Lung (tissue), 12 donors: Measurements from ENCODE around the gene MYH11. TPM values are rescaled to one million over a fixed set of nuclear protein-coding genes. Genes with fewer than 3 reads are reported as not detected.
A peak's percentile ranks its signal among the peaks of the same experiment; 100 is the strongest.

Source experiments
- ATAC-seq: fragments of 200-7000 bp; cut with Tn5 transposase; one replicate; pipeline ENCODE4 v1.9.1; 2020; ENCODE audit warnings: moderate number of reproducible peaks; ENCODE audit not compliant: insufficient read depth, low FRiP score
- DNase-seq, 3 donors: peaks; one replicate each; pipeline ENCODE4 v3.0.0-alpha.2; 2013 to 2017
- H3K27ac ChIP-seq, 2 donors: one replicate each; pipeline ENCODE4 v1.5.1; 2013; ENCODE audit warnings: mild to moderate bottlenecking in 2 of 2, moderate library complexity in 2 of 2, control low read depth in 1 of 2, inconsistent platforms in 1 of 2, low read depth in 1 of 2, low read length in 1 of 2
- H3K27me3 ChIP-seq, 3 donors: one replicate each; pipeline ENCODE4 v1.5.1; 2013; ENCODE audit warnings: low read length in 2 of 3; ENCODE audit not compliant: control insufficient read depth in 3 of 3, insufficient read depth in 3 of 3
- H3K36me3 ChIP-seq, 4 donors: one replicate each; pipeline ENCODE4 v1.5.1; 2013; ENCODE audit warnings: low read length in 4 of 4, mild to moderate bottlenecking in 1 of 4, moderate library complexity in 1 of 4; ENCODE audit not compliant: control insufficient read depth in 4 of 4, insufficient read depth in 4 of 4
- H3K4me1 ChIP-seq, 5 donors: one replicate each; pipeline ENCODE4 v1.5.1; 2013; ENCODE audit warnings: low read length in 5 of 5, mild to moderate bottlenecking in 2 of 5, moderate library complexity in 1 of 5; ENCODE audit not compliant: control insufficient read depth in 5 of 5, insufficient read depth in 5 of 5
- H3K4me3 ChIP-seq: one replicate; pipeline ENCODE4 v1.5.1; 2013; ENCODE audit warnings: mild to moderate bottlenecking, control low read depth, moderate library complexity
- H3K9ac ChIP-seq, 2 donors: one replicate each; pipeline ENCODE4 v1.5.1; 2013; ENCODE audit warnings: low read length in 2 of 2, control low read depth in 1 of 2; ENCODE audit not compliant: insufficient read depth in 1 of 2
- H3K9me3 ChIP-seq, 4 donors: one replicate each; pipeline ENCODE4 v1.5.1; 2013; ENCODE audit warnings: low read length in 3 of 4, mild to moderate bottlenecking in 1 of 4, moderate library complexity in 1 of 4; ENCODE audit not compliant: control insufficient read depth in 4 of 4, insufficient read depth in 3 of 4
- CTCF ChIP-seq: IDR thresholded peaks from 2 replicates; pipeline ENCODE4 v1.5.1; 2012; ENCODE audit warnings: mild to moderate bottlenecking; ENCODE audit errors: control extremely low read depth, extremely low read depth
- WGBS, 2 donors: extraction: QIAGEN DNeasy Blood & Tissue Kit; methylation state at CpG; one replicate each; pipeline ENCODE4 v1.1.7; 2013; 5-methylcytosine and 5-hydroxymethylcytosine counted together
- polyA plus RNA-seq, 2 donors: library from polyadenylated mRNA; stranded (reverse); fragments of 200-250 nt; gene quantifications; one replicate each; pipeline ENCODE4 v1.2.1, GENCODE V29; 2013
- total RNA-seq, 2 donors: library from RNA; depleted of rRNA in 1 of 2; stranded (reverse); fragments of >200 nt in 1 of 2; gene quantifications; one replicate each; pipeline ENCODE4 v1.2.1, GENCODE V29; 2014 to 2021
- donor health status: control.
- donor health status: control.
- donor health status: Bipolar disorder and iron deficiency.
- donor health status: healthy.
- donor health status: DM: yes; HTN: yes; CAD: no.

Gene MYH11
- total and polyA plus RNA-seq, 4 donors, result 25.7 to 146 (median 55.0) TPM

GRCh38 chr16:15822957-15823356 lies 33.9 kb downstream of the MYH11 start:
- Histone ChIP-seq H3K27ac (no peak overlapping the region), H3K4me3 (no peak overlapping the region), H3K9ac (no peak overlapping the region), H3K36me3 (no peaks in the 10 kb centered on the region), H3K27me3 (peaks cover 0 to under 1% (median 0%) of the 10 kb centered on the region in 3 donors), H3K9me3 (no peaks in the 10 kb centered on the region), H3K4me1 (peaks cover 0 to 6% (median 0%) of the 10 kb centered on the region in 5 donors)
- ATAC-seq (no peak), DNase-seq (peak in 1 of 3 donors; percentile 22)
- WGBS, 2 donors, result 64 to 86% methylated on average over 17 of the region's 17 CpGs
- no peak for TF ChIP-seq CTCF

- Histone ChIP-seq H3K4me3 (no peak overlapping the region), H3K9ac (no peak overlapping the region), H3K4me1 (peaks cover 0 to 6% (median 0%) of the 10 kb centered on the region in 5 donors), H3K36me3 (no peaks in the 10 kb centered on the region), H3K27ac (no peak overlapping the region), H3K27me3 (no peaks in the 10 kb centered on the region), H3K9me3 (peaks cover 0 to 8% (median 0%) of the 10 kb centered on the region in 4 donors)
- DNase-seq (no peak), ATAC-seq (no peak)
- no peak for TF ChIP-seq CTCF
- WGBS, 2 donors, result 93 to 94% methylated on average over 7 of the region's 7 CpGs
Measured at GRCh38 chr16:15820837-15821236, 36.0 kb downstream of the MYH11 start.

- WGBS, 2 donors, result 87 to 95% methylated on average over 2 of the region's 2 CpGs
- Histone ChIP-seq H3K36me3 (no peaks in the 10 kb centered on the region), H3K27ac (no peak overlapping the region), H3K9me3 (peaks cover 0 to 11% (median 0%) of the 10 kb centered on the region in 4 donors), H3K4me1 (peaks cover 0 to 6% (median 0%) of the 10 kb centered on the region in 5 donors), H3K27me3 (peaks cover 0 to 2% (median 0%) of the 10 kb centered on the region in 3 donors), H3K9ac (no peak overlapping the region), H3K4me3 (no peak overlapping the region)
- ATAC-seq (no peak), DNase-seq (no peak)
- no peak for TF ChIP-seq CTCF
Measured at GRCh38 chr16:15819046-15819445, 37.8 kb downstream of the MYH11 start.

- no peaks in the 10 kb centered on the region for H3K4me1 ChIP-seq
- H3K27me3 ChIP-seq, result peaks cover 0 to 2% (median 2%) of the 10 kb centered on the region in 3 donors
- no peak overlapping the region for H3K27ac ChIP-seq
- 75 to 89% methylated on average over 2 of the region's 2 CpGs for WGBS, 2 donors
- H3K4me3 ChIP-seq, result no peak overlapping the region
- H3K36me3 ChIP-seq, result no peaks in the 10 kb centered on the region
- DNase-seq, result no peak
- ATAC-seq, result no peak
- no peak for TF ChIP-seq CTCF
- H3K9me3 ChIP-seq, result peaks cover 0 to 11% (median 0%) of the 10 kb centered on the region in 4 donors
- H3K9ac ChIP-seq, result no peak overlapping the region
Measured at GRCh38 chr16:15817446-15817845, 39.4 kb downstream of the MYH11 start.
